Mesenteric fat pad (tissue), 1 donor: ENCODE data around the gene PRKCB. TPM values are rescaled to one million over a fixed set of nuclear protein-coding genes. Genes with fewer than 3 reads are reported as not detected.

ENCODE experiments used
- DNase-seq: peaks from one replicate; pipeline ENCODE4 v3.0.0-alpha.2; 2020; ENCODE audit warnings: low spot score
- total RNA-seq: library from RNA; stranded (reverse); fragmentation: NEBNext Ultra II Directional; extraction: Animal tissue kit (Norgen Biotek cat#: 25700); gene quantifications from one replicate; pipeline ENCODE4 v1.2.1, GENCODE V29; 2021
- donor health status: DM: yes; HTN: yes; CAD: no.

The PRKCB gene
- total RNA-seq, 1 donor from 2014 or later: 11.0 TPM

GRCh38 chr16:23962001-23962400 lies 126.2 kb downstream of the PRKCB start:
- no peak for DNase-seq

- no peak for DNase-seq
Observed at GRCh38 chr16:23964136-23964535, 128.4 kb downstream of the PRKCB start.

GRCh38 chr16:23965137-23965733 lies 129.5 kb downstream of the PRKCB start:
- DNase-seq: no peak

- no peak for DNase-seq
Observed at GRCh38 chr16:23966597-23967394, 131.0 kb downstream of the PRKCB start.

GRCh38 chr16:23967775-23968174 lies 132.0 kb downstream of the PRKCB start:
- DNase-seq: no peak

GRCh38 chr16:23968176-23968575 lies 132.4 kb downstream of the PRKCB start:
- DNase-seq: no peak

- no peak for DNase-seq
Observed at GRCh38 chr16:23969468-23970297, 133.9 kb downstream of the PRKCB start.

- DNase-seq: no peak
Observed at GRCh38 chr16:23974223-23974622, 138.4 kb downstream of the PRKCB start.

GRCh38 chr16:23975293-23975692 lies 139.5 kb downstream of the PRKCB start:
- no peak for DNase-seq

- no peak for DNase-seq
Observed at GRCh38 chr16:23976091-23976490, 140.3 kb downstream of the PRKCB start.

GRCh38 chr16:23976524-23976923 lies 140.7 kb downstream of the PRKCB start:
- DNase-seq: no peak

- DNase-seq: no peak
Observed at GRCh38 chr16:23979441-23979840, 143.7 kb downstream of the PRKCB start.

GRCh38 chr16:23979982-23980381 lies 144.2 kb downstream of the PRKCB start:
- DNase-seq: no peak

GRCh38 chr16:23981429-23982399 lies 145.9 kb downstream of the PRKCB start:
- DNase-seq: no peak

GRCh38 chr16:23986455-23986854 lies 150.7 kb downstream of the PRKCB start:
- DNase-seq: no peak

GRCh38 chr16:23987443-23987842 lies 151.7 kb downstream of the PRKCB start:
- DNase-seq: no peak

GRCh38 chr16:23990507-23990906 lies 154.7 kb downstream of the PRKCB start:
- no peak for DNase-seq

- DNase-seq: no peak
Observed at GRCh38 chr16:23991066-23991465, 155.3 kb downstream of the PRKCB start.

- no peak for DNase-seq
Observed at GRCh38 chr16:23994615-23995014, 158.8 kb downstream of the PRKCB start.

- no peak for DNase-seq
Observed at GRCh38 chr16:23996258-23996955, 160.6 kb downstream of the PRKCB start.
